NCI-H2081 (cell line): ENCODE measurements around the gene FGGY.
"Not testable (repeated sequence)": the region's sequence is repeated elsewhere in the genome, so short reads cannot be mapped to it uniquely, and the experiment has no call there.

Experiments used
- DNase-seq, 2 experiments: peaks; one replicate each; lab custom pipeline; 2025; lab: John Stamatoyannopoulos, UW

The FGGY gene, protein sequence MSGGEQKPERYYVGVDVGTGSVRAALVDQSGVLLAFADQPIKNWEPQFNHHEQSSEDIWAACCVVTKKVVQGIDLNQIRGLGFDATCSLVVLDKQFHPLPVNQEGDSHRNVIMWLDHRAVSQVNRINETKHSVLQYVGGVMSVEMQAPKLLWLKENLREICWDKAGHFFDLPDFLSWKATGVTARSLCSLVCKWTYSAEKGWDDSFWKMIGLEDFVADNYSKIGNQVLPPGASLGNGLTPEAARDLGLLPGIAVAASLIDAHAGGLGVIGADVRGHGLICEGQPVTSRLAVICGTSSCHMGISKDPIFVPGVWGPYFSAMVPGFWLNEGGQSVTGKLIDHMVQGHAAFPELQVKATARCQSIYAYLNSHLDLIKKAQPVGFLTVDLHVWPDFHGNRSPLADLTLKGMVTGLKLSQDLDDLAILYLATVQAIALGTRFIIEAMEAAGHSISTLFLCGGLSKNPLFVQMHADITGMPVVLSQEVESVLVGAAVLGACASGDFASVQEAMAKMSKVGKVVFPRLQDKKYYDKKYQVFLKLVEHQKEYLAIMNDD

GRCh38 chr1:59296358-59297256, at the start of gene FGGY:
Gene FGGY, plus strand, starts transcription at chr1:59297094. Its CDS starts 24,456 bp downstream, at chr1:59321550.
- DNase-seq: peak; percentile 94 to 97

- no peak for DNase-seq
Measured at GRCh38 chr1:59248758-59249157, 48.1 kb upstream of the FGGY start.

GRCh38 chr1:59249396-59250137, 47.3 kb upstream of the FGGY start:
- DNase-seq: no peak

- DNase-seq: not testable (repeated sequence)
Measured at GRCh38 chr1:59251061-59251460, 45.8 kb upstream of the FGGY start.

DNA sequence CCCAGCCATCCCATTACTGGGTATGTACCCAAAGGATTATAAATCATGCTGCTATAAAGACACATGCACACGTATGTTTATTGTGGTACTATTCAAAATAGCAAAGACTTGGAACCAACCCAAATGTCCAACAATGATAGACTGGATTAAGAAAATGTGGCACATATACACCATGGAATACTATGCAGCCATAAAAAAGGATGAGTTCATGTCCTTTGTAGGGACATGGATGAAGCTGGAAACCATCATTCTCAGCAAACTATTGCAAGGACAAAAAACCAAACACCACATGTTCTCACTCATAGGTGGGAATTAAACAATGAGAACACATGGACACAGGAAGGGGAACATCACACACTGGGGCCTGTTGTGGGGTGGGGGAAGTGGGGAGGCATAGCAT, 40.5 kb upstream of the FGGY start:
- DNase-seq: not testable (repeated sequence)

GRCh38 chr1:59258412-59259032, 38.4 kb upstream of the FGGY start:
- no peak for DNase-seq

- no peak for DNase-seq
Measured at GRCh38 chr1:59261537-59261936, 35.4 kb upstream of the FGGY start.

DNA sequence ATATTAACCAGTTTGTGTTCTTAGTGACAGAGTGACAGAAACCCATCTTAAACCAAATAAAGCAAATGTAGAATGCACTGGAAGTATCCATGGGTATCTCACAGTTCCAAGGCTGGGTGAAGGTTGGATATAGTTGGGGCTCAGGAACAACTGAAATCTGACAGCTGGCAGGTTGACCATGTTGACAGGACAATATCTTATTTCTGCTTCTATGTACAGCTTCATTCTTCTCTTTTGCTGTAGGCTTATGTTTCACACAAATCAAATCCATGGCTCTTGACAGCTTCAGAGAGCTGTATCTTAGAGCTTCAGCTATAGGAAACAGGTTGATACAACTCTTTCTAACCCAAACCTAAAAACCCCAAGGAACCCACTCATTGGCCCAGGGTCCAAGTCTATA, 34.3 kb upstream of the FGGY start:
- no peak for DNase-seq

DNA sequence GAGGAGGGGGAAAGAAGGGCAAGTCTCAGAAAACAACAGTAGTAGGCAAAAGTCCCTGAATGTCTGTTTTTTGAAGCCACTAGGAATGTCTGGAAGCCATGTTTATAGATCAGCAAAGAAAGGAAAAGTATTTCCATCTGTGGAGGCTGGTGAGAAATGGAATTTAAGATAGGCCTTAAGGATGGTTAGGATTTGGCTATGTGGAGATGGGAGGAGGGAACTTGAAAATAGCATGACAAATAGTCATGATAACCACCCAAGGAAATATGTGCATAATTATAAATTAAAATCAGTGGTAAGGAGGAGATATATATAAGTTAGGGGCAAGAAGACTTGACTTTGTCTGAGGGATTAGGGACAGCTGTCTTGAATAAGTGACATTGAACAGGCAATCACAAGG, 33.8 kb upstream of the FGGY start:
- no peak for DNase-seq

DNA sequence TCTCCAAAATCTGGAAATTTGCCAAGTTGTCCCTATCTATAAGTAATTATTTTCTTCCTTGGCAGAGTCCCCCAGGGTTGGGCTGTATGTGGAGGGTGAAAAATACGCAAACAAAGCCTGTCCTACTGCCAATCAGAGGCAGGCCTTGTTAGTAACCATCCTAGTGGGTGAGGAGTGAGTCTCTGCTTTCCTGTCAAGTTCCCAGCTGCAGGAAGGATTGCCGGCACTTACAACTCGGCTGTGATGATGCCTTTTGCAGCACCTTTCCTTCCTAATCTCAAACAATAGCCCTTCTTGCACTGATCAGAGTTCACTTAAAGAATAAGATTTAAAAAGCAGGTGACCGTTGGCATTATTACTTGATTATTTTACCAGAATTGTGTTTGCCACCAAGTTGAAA, 31.3 kb upstream of the FGGY start:
- DNase-seq: no peak

DNA sequence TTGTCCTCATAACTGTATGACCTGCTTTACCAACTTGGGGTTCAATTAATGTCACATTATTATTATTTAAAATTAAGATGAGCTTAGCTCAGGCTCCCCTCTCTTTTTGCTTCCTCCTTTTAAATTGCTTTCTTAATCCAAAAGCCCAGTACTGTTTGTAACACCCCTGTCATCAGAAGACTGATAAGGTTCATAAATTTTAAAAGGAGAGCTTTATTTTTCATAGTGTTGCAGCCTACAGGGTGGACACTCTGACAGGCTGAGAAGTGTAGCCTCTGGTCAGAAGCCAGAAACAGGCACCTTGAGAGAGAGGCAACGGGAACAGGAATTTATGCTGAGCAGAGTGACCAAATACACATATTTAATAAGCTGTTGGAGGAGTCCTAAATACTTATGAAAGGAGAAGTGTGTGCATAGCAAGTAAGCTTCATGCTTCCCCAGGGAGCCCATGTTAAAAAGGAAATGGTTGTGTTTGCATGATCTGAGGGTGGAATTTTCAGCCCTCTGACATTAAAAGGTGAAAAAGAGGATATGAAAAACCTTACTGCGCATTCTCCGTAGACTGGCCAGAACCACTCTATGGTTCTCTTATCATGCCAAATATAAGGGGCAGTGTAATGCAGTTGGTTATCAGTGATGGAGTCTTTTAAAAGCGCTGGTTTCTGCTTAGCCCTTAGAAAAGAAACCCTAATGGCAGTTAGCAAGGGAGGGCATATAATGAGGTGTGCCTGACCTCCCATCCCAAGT, 30.5 kb upstream of the FGGY start:
- no peak for DNase-seq

DNA sequence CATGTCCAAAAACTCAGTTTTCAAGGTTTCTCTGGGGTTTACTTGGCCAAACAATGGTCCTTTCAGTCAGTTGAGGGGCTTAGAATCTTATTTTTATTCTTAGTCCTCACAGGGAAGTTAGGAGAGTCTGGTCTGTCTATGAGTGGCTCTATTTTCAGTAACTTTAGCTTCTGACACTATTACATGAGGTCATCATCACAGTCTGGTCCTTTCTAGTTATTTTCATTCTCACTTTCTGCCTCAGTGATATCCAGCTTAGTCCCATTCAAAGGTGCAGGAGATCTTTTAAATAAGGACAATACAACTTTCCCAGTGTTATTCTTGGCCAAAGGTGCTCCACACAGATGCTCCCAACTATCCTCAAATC, 30.0 kb upstream of the FGGY start:
- DNase-seq: no peak

DNA sequence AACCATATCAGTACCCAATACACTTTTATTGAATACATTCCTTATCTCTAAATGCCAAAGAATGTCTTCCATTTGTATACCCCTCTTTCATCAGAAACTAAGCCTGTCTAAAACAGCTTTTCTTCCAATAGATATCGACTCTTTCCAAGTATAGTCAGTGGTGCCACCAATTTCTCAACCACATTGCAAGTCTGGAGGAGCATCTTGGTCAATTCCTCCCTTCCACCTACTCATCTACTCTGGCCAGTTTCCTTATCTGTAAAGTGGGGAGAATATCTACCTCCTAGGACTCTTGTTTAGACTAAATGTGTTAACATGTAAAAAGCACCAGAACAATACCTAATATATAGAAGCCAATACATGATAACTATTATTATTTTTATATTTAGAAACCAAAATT, 28.5 kb upstream of the FGGY start:
- no peak for DNase-seq

DNA sequence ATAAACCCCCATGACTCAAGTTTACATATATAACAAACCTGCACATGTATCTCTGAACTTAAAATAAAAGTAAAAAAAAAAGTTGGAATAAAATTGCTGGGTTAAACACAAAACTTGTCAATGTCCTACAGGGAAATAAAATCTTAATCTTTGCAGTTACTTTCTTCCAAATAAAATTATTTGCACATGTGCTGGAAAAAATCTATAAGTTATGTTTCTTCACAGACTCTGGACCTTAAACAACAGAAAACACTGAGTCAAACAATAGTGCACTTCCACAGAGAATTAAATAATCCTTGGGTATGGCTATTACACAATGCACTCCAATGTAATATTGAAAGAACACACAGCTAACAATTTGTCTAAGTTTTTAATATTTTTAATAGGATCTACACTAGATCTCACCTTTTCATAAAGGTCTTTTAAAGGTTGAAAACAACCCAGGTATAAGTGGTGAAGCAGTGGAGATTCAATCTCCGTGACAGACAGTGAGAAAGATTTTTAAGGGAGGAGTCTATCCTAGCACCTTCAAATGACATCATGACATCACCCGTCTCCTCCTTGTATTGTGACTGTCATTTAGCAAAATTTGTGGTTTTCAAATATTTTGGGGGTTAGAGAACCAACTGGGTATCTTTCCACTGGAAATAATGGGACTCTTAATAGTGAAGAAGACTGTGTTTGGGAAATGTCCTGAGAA, 25.2 kb upstream of the FGGY start:
- DNase-seq: no peak

DNA sequence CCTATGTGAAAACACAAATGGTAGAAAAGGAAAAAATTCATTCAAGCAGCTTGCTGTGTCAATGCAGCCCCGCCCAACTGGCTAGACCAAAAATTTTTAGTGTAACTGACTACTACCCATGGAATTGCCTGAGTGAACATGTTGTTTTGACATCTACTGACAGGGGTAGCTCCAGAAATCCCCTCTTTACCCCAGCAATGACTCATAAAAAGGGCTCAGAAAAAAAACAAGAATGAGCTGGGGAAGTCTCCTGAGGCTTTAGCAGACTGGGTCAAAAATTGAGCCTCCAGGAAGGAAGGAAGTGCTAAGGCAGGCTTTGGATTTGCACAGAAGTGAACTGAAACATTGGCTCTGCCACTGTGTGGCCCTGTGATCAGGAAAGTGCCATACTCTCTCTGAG, 24.4 kb upstream of the FGGY start:
- no peak for DNase-seq

GRCh38 chr1:59276439-59276851, 20.4 kb upstream of the FGGY start:
- DNase-seq: no peak

- no peak for DNase-seq
Measured at GRCh38 chr1:59278780-59279354, 18.0 kb upstream of the FGGY start.

DNA sequence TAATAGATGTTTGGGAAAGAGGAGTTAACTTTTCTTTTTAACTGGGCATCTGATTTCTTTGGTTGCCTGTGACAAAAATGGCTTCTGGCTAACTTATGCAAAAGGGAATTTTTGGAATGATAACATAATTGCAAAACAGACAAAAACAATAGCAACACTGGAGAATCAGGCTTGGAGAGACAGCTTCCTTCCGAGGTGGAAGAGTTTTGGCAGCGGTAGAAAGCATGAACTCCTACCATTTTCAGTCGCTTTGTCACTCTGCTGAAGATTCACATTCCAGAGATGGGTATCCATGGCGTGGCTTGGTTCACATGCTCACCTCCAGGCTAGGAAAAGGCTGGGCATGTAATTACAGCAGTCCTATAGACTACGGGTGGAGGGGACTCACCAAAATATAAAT, 17.2 kb upstream of the FGGY start:
- DNase-seq: no peak

DNA sequence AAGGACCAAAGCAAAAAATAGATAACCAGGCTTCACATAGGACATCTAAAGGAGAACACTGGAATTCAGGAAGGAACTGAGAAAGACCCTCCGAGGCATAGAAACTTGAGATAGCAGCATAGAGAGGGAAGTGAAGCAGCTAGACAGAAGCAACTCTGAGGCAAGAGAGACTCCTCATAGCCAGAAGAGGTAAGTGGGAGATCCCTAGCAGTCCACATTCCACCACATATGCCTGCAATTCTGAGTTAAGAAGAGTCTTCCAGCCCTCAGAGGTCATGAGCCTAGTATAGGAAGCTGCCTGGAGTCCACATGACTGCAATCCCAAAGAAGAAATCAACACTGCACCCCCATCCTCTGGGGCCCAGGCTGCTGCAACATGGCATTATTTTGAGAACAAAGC, 13.9 kb upstream of the FGGY start:
- DNase-seq: no peak

DNA sequence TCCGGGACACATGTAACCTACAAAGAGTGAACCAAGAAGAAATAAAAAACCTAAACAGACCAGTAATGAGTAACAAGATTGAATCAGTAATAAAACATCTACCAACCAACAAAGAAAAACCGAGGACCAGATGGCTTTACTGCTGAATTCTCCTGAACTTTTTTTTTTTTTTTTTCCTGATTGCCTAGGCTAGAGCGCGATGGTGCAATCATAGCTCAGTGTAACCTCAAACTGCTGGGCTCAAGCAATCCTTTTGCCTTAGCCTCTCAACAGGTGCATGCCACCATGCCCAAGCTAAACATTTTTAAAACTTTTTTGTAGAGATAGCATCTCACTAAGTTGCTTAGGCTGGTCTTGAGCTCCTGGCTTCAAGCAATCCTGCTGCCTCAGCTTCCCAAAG, 11.2 kb upstream of the FGGY start:
- no peak for DNase-seq
